GM13976 (cell line): ENCODE measurements around the gene SMAD7.
A peak's percentile ranks its signal among the peaks of the same experiment; 100 is the strongest.

Experiments used
- DNase-seq: peaks from one replicate; pipeline ENCODE4 v3.0.0; 2012; ENCODE audit warnings: low spot score
- in situ Hi-C: fragments of 300-500 bp; cut with MboI; formaldehyde crosslinking; loops from one replicate; pipeline ENCODE4 v1.12.0; 2022; ENCODE audit warnings: low sequenced_read_pairs, mixed read lengths, inconsistent platforms; ENCODE audit not compliant: unreplicated experiment
- TF ChIP-seq, protein P1 (sequence below): IDR thresholded peaks from 2 replicates; pipeline ENCODE4 v1.5.1; 2012; ENCODE audit warnings: borderline replicate concordance, mild to moderate bottlenecking; ENCODE audit not compliant: insufficient read depth; ENCODE audit errors: extremely low read depth, missing control alignments, control extremely low read depth

The SMAD7 gene

GRCh38 chr18:48949606-48950535 is 894 bp downstream of the SMAD7 start:
- in situ Hi-C loops, result no loop called here
- peak; percentile 70 for DNase-seq
- TF ChIP-seq, protein P1, sequence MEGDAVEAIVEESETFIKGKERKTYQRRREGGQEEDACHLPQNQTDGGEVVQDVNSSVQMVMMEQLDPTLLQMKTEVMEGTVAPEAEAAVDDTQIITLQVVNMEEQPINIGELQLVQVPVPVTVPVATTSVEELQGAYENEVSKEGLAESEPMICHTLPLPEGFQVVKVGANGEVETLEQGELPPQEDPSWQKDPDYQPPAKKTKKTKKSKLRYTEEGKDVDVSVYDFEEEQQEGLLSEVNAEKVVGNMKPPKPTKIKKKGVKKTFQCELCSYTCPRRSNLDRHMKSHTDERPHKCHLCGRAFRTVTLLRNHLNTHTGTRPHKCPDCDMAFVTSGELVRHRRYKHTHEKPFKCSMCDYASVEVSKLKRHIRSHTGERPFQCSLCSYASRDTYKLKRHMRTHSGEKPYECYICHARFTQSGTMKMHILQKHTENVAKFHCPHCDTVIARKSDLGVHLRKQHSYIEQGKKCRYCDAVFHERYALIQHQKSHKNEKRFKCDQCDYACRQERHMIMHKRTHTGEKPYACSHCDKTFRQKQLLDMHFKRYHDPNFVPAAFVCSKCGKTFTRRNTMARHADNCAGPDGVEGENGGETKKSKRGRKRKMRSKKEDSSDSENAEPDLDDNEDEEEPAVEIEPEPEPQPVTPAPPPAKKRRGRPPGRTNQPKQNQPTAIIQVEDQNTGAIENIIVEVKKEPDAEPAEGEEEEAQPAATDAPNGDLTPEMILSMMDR, result peak; percentile 12

GRCh38 chr18:48949050-48949605 is 1.6 kb downstream of the SMAD7 start:
- in situ Hi-C loops, result no loop called here
- DNase-seq, result peak; percentile 69

GRCh38 chr18:48948112-48949049 is 2.4 kb downstream of the SMAD7 start:
- in situ Hi-C loops, result no loop called here
- TF ChIP-seq, protein P1, result peak; percentile 10
- DNase-seq, result peak; percentile 81

More at GRCh38 chr18:48949050-48949605, 1.6 kb downstream of the SMAD7 start:
- TF ChIP-seq, protein P1, result no peak

DNA sequence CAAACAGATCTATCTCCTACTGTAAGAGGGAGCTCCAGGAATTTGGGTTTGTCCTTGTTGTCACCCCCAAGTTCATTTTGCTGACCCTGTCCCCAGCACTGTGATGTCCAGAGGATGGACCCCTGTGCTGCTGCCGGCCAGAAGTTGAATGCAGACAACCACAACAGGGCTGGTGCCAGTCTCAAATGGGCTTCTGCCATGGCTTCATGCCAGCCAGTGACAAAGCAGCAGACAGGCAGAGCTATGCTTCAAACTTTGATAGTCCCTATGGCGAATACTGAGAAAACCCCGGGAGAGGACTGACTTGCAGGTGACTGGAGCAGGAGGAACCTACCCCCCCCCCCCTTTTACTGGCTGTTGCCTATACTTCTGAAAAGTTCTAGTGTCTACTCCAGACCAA is 3.2 kb downstream of the SMAD7 start:
- no peak for DNase-seq
- in situ Hi-C loops, result no loop called here
- TF ChIP-seq, protein P1, result no peak

DNA sequence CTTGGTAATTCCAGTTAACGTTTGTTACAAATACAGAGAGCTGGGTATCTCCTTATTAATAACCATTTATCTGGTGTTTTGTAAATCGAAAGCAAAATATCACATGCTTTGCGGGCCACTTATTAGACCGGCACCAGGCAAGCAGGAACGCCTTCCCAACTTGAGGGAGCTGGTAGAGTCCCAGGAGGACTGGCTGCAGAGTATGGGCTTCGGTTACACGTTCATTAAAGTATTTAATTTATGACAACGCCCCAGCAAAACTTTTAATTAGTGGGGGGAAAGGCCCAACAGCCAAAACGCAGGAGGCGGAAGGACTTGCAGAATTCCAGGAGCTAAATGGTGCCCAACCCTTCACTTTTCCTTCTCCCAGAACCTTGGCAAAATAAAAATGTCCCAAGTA is 3.7 kb downstream of the SMAD7 start:
- TF ChIP-seq, protein P1, result no peak
- in situ Hi-C loops, result no loop called here
- no peak for DNase-seq

- in situ Hi-C loops, result no loop called here
- no peak for DNase-seq
- TF ChIP-seq, protein P1, result no peak
These were observed 4.4 kb downstream of the SMAD7 start for GRCh38 chr18:48946329-48946835.
